ENCODE results near the gene THSD7A. TPM values are rescaled to one million over a fixed set of nuclear protein-coding genes. Genes with fewer than 3 reads are reported as not detected.

Gene THSD7A
- total and polyA plus RNA-seq, 9 of the 15 experiments (the other 6 are each of a cell fraction or from before 2014, with no cell fraction given), result 0.01 to 0.02 TPM; not detected in 7

- H3K27ac ChIP-seq (ENCODE audit: extremely low read depth, low read depth, low read length), result no peak overlapping the region
- no peak for FAIRE-seq
- ChIA-PET CTCF (ENCODE audit: low intra/inter-chr PET ratio) (no interaction called here), POLR2A (no interaction called here)
- H3K4me2 ChIP-seq (ENCODE audit: insufficient read depth, low read length), result no peak overlapping the region
- H3K9ac ChIP-seq (ENCODE audit: insufficient read depth in 1 of 2, low read depth in 2 of 2, low read length in 2 of 2), result no peak overlapping the region
- H3K9me1 ChIP-seq (ENCODE audit: control insufficient read depth, insufficient read depth, low read length), result no peaks in the 10 kb centered on the region
- intact Hi-C loops (cut with micrococcal nuclease), result no loop called here
- H4K20me1 ChIP-seq (replicated peaks; ENCODE audit: control insufficient read depth, insufficient read depth, low read length), result no peaks in the 10 kb centered on the region
- TF ChIP-seq, protein P1, sequence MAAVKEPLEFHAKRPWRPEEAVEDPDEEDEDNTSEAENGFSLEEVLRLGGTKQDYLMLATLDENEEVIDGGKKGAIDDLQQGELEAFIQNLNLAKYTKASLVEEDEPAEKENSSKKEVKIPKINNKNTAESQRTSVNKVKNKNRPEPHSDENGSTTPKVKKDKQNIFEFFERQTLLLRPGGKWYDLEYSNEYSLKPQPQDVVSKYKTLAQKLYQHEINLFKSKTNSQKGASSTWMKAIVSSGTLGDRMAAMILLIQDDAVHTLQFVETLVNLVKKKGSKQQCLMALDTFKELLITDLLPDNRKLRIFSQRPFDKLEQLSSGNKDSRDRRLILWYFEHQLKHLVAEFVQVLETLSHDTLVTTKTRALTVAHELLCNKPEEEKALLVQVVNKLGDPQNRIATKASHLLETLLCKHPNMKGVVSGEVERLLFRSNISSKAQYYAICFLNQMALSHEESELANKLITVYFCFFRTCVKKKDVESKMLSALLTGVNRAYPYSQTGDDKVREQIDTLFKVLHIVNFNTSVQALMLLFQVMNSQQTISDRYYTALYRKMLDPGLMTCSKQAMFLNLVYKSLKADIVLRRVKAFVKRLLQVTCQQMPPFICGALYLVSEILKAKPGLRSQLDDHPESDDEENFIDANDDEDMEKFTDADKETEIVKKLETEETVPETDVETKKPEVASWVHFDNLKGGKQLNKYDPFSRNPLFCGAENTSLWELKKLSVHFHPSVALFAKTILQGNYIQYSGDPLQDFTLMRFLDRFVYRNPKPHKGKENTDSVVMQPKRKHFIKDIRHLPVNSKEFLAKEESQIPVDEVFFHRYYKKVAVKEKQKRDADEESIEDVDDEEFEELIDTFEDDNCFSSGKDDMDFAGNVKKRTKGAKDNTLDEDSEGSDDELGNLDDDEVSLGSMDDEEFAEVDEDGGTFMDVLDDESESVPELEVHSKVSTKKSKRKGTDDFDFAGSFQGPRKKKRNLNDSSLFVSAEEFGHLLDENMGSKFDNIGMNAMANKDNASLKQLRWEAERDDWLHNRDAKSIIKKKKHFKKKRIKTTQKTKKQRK (IDR thresholded peaks at IDR 0.05; ENCODE audit: borderline replicate concordance, low read depth, low read length), result no peak
- TF ChIP-seq ETV5 (CRISPR knock-in tag; IDR thresholded peaks at IDR 0.05; ENCODE audit: low read depth) (no peak), HDAC1 (IDR thresholded peaks at IDR 0.05) (no peak), ZNF518B (CRISPR knock-in tag; IDR thresholded peaks at IDR 0.05) (no peak), MECOM (CRISPR knock-in tag; IDR thresholded peaks at IDR 0.05) (no peak), ZNF197 (CRISPR knock-in tag; IDR thresholded peaks at IDR 0.05; ENCODE audit: low read depth) (no peak), E2F3 (CRISPR knock-in tag; IDR thresholded peaks at IDR 0.05) (no peak), ZNF175 (CRISPR knock-in tag; IDR thresholded peaks at IDR 0.05; ENCODE audit: low read depth) (no peak), BRF1 (IDR thresholded peaks at IDR 0.05; ENCODE audit: borderline replicate concordance, extremely low read depth, insufficient read length) (no peak), U2AF1 (optimal IDR thresholded peaks at IDR 0.05; ENCODE audit: low read depth, low read length) (no peak), ZKSCAN3 (CRISPR knock-in tag; IDR thresholded peaks at IDR 0.05) (no peak), FOXP1 (CRISPR knock-in tag; IDR thresholded peaks at IDR 0.05) (no peak)
- no peaks in the 10 kb centered on the region for H3K79me2 ChIP-seq (ENCODE audit: control insufficient read depth, insufficient read depth, low read length)
- no peak for ATAC-seq
- in situ Hi-C loops (cut with MboI), result loop anchor here (25.0 kb wide), 1 partner anchor 1076 kb away; no protein-coding TSS in a partner anchor
- H3K36me3 ChIP-seq (ENCODE audit: control insufficient read depth, insufficient read depth, low read length), result no peaks in the 10 kb centered on the region
- H3K4me1 ChIP-seq (replicated peaks in 1 of 2; ENCODE audit: control insufficient read depth in 2 of 2, insufficient read depth in 2 of 2, low read length in 2 of 2), result no peaks in the 10 kb centered on the region
- no peak overlapping the region for H3K4me3 ChIP-seq
- no peak overlapping the region for H2AFZ ChIP-seq (ENCODE audit: low read depth, low read length)
- no peak for DNase-seq (ENCODE audit: extremely low read depth in 1 of 4, low spot score in 3 of 4)
- no peaks in the 10 kb centered on the region for H3K9me3 ChIP-seq (replicated peaks; ENCODE audit: control insufficient read depth, insufficient read depth, low read depth, low read length)
- no TSS peak for BruUV-seq (replicated peaks)
- 9% methylated on average over 8 of the region's 8 CpGs for WGBS (ENCODE audit: insufficient coverage, low coverage, missing lambda C conversion rate)
- no peaks in the 10 kb centered on the region for H3K27me3 ChIP-seq (ENCODE audit: control insufficient read depth in 2 of 2, insufficient read depth in 2 of 2, low read length in 2 of 2)
Measured at GRCh38 chr7:11410656-11411644, 421.0 kb downstream of the THSD7A start.
